ENCODE results near the gene RTCA. TPM values are rescaled to one million over a fixed set of nuclear protein-coding genes. Genes with fewer than 3 reads are reported as not detected.

The RTCA gene
- total RNA-seq, 1 experiment from 2014 or later = 41.7 TPM

DNA sequence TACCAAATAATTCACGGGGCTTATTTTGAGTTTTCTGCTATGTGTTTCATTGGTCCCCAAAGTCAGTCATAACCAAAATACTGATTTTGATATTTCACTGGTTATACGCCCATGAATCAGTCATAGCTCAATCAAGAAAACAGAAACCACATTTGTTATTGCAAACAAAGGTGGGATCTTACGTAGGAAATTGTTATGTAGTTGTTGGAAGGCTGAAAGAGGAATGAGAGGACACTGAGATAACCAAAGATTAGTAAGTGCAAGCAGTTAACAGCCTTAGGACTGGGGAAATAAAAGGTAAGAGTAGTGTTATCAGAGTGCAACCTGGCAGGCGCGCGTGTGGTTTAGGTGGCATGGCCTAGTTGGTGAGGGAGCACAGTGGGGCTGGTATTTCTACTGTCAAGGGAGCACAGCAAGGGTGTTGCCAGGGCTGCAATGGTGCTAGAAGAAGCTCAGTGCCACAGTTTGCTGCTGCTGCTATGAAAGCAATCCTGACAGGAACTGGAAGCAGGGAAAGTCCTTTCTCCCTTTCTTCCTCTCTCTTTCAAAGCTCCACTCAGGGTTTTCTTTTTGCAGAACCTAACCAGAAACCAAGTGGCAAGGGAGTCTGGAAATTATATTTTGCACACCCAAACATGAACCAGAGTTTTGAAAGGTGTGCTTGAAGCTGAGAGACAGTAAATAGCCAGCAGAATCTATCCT, 33.7 kb downstream of the RTCA start:
- Histone ChIP-seq H3F3A (ENCODE audit: low read length, unreplicated experiment) (no peaks in the 10 kb centered on the region), H2AFZ (ENCODE audit: low read length) (no peak overlapping the region), H3K9ac (ENCODE audit: low read length) (no peak overlapping the region), H3K9me2 (replicated peaks; ENCODE audit: low read length) (no peaks in the 10 kb centered on the region), H3K4me1 (ENCODE audit: insufficient read depth, low read length) (no peaks in the 10 kb centered on the region), H3K4me2 (ENCODE audit: low read length) (no peak overlapping the region), H3K27me3 (ENCODE audit: low read length) (no peaks in the 10 kb centered on the region), H4K20me1 (ENCODE audit: low read length) (no peaks in the 10 kb centered on the region), H3K36me3 (ENCODE audit: low read depth, low read length) (no peaks in the 10 kb centered on the region), H3K9me3 (ENCODE audit: low read length) (no peaks in the 10 kb centered on the region), H3K27ac (ENCODE audit: low read length) (no peak overlapping the region), H3K79me2 (ENCODE audit: low read length) (no peaks in the 10 kb centered on the region), H3K4me3 (ENCODE audit: low read length) (no peak overlapping the region)
- POLR2A ChIA-PET (ENCODE audit: unreplicated experiment) = no interaction called here
- intact Hi-C loops (cut with micrococcal nuclease) = loop anchor here (10.0 kb wide), 1 partner anchor 155 kb away; no protein-coding TSS in a partner anchor
- ATAC-seq (no peak; the same call in 1 of the 2 replicates), DNase-seq (no peak)
- TF ChIP-seq, protein P1, sequence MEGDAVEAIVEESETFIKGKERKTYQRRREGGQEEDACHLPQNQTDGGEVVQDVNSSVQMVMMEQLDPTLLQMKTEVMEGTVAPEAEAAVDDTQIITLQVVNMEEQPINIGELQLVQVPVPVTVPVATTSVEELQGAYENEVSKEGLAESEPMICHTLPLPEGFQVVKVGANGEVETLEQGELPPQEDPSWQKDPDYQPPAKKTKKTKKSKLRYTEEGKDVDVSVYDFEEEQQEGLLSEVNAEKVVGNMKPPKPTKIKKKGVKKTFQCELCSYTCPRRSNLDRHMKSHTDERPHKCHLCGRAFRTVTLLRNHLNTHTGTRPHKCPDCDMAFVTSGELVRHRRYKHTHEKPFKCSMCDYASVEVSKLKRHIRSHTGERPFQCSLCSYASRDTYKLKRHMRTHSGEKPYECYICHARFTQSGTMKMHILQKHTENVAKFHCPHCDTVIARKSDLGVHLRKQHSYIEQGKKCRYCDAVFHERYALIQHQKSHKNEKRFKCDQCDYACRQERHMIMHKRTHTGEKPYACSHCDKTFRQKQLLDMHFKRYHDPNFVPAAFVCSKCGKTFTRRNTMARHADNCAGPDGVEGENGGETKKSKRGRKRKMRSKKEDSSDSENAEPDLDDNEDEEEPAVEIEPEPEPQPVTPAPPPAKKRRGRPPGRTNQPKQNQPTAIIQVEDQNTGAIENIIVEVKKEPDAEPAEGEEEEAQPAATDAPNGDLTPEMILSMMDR (conservative IDR thresholded peaks at IDR 0.05; ENCODE audit: low read depth, low read length) = no peak
- no peak for TF ChIP-seq EZH2phosphoT487 (IDR thresholded peaks at IDR 0.05; ENCODE audit: borderline replicate concordance, low read length)
- TF ChIP-seq EZH2 (IDR thresholded peaks at IDR 0.05; ENCODE audit: low read length, unreplicated experiment) = no peak
- CTCF ChIA-PET = interaction anchor here (0.6 kb wide), 1 partner anchor 61 kb away, joined by 3 read pairs; no protein-coding TSS in a partner anchor
- no TSS peak for BruUV-seq (replicated peaks)

DNA sequence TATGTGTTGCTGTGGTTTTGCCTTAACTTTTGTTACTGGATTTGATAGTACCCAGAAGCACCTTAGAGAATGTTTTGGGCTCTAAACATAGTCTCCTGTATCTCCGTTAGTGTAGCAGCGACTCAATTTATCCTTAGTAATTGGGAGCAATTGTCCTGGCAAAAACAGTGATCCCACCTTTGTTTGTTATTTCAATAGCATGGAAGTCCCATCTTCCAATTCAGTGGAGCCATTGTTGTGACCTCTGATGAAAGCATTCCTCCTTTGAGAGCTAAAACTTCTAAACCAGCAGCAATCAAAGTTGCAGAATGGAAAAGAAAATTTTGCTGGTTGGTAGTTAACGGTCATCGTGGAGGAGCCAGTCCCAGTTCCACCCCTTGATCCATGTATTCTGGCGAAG, 34.7 kb downstream of the RTCA start:
- Histone ChIP-seq H4K20me1 (ENCODE audit: low read length) (no peaks in the 10 kb centered on the region), H3K27me3 (ENCODE audit: low read length) (no peaks in the 10 kb centered on the region), H3K36me3 (ENCODE audit: low read depth, low read length) (no peaks in the 10 kb centered on the region), H3K79me2 (ENCODE audit: low read length) (no peaks in the 10 kb centered on the region), H3K9ac (ENCODE audit: low read length) (no peak overlapping the region), H3K9me2 (replicated peaks; ENCODE audit: low read length) (no peaks in the 10 kb centered on the region), H3F3A (ENCODE audit: low read length, unreplicated experiment) (no peaks in the 10 kb centered on the region), H3K9me3 (ENCODE audit: low read length) (no peaks in the 10 kb centered on the region), H3K27ac (ENCODE audit: low read length) (no peak overlapping the region), H2AFZ (ENCODE audit: low read length) (no peak overlapping the region), H3K4me2 (ENCODE audit: low read length) (no peak overlapping the region), H3K4me1 (ENCODE audit: insufficient read depth, low read length) (no peaks in the 10 kb centered on the region), H3K4me3 (ENCODE audit: low read length) (no peak overlapping the region)
- ChIA-PET POLR2A (ENCODE audit: unreplicated experiment) (no interaction called here), CTCF (no interaction called here)
- TF ChIP-seq EZH2 (IDR thresholded peaks at IDR 0.05; ENCODE audit: low read length, unreplicated experiment) (no peak), EZH2phosphoT487 (IDR thresholded peaks at IDR 0.05; ENCODE audit: borderline replicate concordance, low read length) (no peak)
- TF ChIP-seq, protein P1 (conservative IDR thresholded peaks at IDR 0.05; ENCODE audit: low read depth, low read length) = no peak
- no peak for DNase-seq
- no TSS peak for BruUV-seq (replicated peaks)
- intact Hi-C loops (cut with micrococcal nuclease) = no loop called here
- no peak for ATAC-seq

DNA sequence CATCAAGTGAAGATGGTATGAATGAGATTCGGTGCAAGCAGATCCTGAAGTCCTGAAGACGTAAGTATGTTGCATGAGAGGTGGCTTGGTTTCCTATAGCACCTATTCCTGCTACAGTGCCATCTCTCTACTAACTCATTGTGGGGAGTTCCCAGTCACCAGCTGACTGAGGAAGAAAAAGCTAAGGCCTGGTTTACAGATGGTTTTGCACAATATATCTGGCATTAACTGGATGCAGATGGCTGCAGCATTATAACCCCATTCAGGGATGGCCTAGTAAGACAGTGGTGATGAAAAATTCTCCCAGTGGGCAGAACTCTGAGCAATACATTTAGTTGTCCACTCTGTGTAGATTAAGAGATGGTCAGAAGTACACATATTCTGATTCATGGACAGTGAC, 36.7 kb downstream of the RTCA start:
- H4K20me1 ChIP-seq (ENCODE audit: low read length) = no peaks in the 10 kb centered on the region
- no peaks in the 10 kb centered on the region for H3K4me1 ChIP-seq (ENCODE audit: insufficient read depth, low read length)
- ATAC-seq = no peak
- ChIA-PET CTCF (no interaction called here), POLR2A (ENCODE audit: unreplicated experiment) (no interaction called here)
- H3K79me2 ChIP-seq (ENCODE audit: low read length) = no peaks in the 10 kb centered on the region
- no peak overlapping the region for H3K27ac ChIP-seq (ENCODE audit: low read length)
- no peak for TF ChIP-seq EZH2phosphoT487 (IDR thresholded peaks at IDR 0.05; ENCODE audit: borderline replicate concordance, low read length)
- TF ChIP-seq, protein P1 (conservative IDR thresholded peaks at IDR 0.05; ENCODE audit: low read depth, low read length) = no peak
- no peak for TF ChIP-seq EZH2 (IDR thresholded peaks at IDR 0.05; ENCODE audit: low read length, unreplicated experiment)
- no peak overlapping the region for H3K9ac ChIP-seq (ENCODE audit: low read length)
- no peak overlapping the region for H3K4me3 ChIP-seq (ENCODE audit: low read length)
- H3K36me3 ChIP-seq (ENCODE audit: low read depth, low read length) = no peaks in the 10 kb centered on the region
- H3K27me3 ChIP-seq (ENCODE audit: low read length) = no peaks in the 10 kb centered on the region
- no peaks in the 10 kb centered on the region for H3K9me3 ChIP-seq (ENCODE audit: low read length)
- H3F3A ChIP-seq (ENCODE audit: low read length, unreplicated experiment) = no peaks in the 10 kb centered on the region
- DNase-seq = no peak
- intact Hi-C loops (cut with micrococcal nuclease) = no loop called here
- no peak overlapping the region for H2AFZ ChIP-seq (ENCODE audit: low read length)
- H3K4me2 ChIP-seq (ENCODE audit: low read length) = no peak overlapping the region
- no TSS peak for BruUV-seq (replicated peaks)
- no peaks in the 10 kb centered on the region for H3K9me2 ChIP-seq (replicated peaks; ENCODE audit: low read length)

Data from PC-3 (cell line).